Activated naive CD4-positive, alpha-beta T cell (primary cell): ENCODE data around the gene LUC7L2.
"Not testable (repeated sequence)": the region's sequence is repeated elsewhere in the genome, so short reads cannot be mapped to it uniquely, and the experiment has no call there.

Experiments used
- DNase-seq, 4 experiments: peaks; one replicate each; lab custom pipeline; 2025; lab: John Stamatoyannopoulos, UW

Gene LUC7L2

GRCh38 chr7:139359366-139360209 is at the start of gene LUC7L2:
LUC7L2 (plus strand) TSS chr7:139359894; CDS start chr7:139360262, 368 bp downstream.
- peak; percentile 98 to 99 (median 98) for DNase-seq

GRCh38 chr7:139317939-139318505 is 41.7 kb upstream of the LUC7L2 start:
- DNase-seq: no peak

GRCh38 chr7:139321071-139321745 is 38.5 kb upstream of the LUC7L2 start:
- no peak for DNase-seq

GRCh38 chr7:139324709-139325108 is 35.0 kb upstream of the LUC7L2 start:
- DNase-seq: not testable (repeated sequence)

- no peak for DNase-seq
Observed at GRCh38 chr7:139328375-139328774, 31.3 kb upstream of the LUC7L2 start.

- DNase-seq: no peak
Observed at GRCh38 chr7:139329119-139329518, 30.6 kb upstream of the LUC7L2 start.

- DNase-seq: no peak
Observed at GRCh38 chr7:139330333-139331030, 29.2 kb upstream of the LUC7L2 start.

- no peak for DNase-seq
Observed at GRCh38 chr7:139332697-139333359, 26.9 kb upstream of the LUC7L2 start.

- not testable (repeated sequence) for DNase-seq
Observed at GRCh38 chr7:139333443-139333842, 26.3 kb upstream of the LUC7L2 start.

- DNase-seq: no peak
Observed at GRCh38 chr7:139334399-139335150, 25.1 kb upstream of the LUC7L2 start.

- no peak for DNase-seq
Observed at GRCh38 chr7:139339025-139339424, 20.7 kb upstream of the LUC7L2 start.

GRCh38 chr7:139339698-139340036 is 20.0 kb upstream of the LUC7L2 start:
- DNase-seq: no peak

GRCh38 chr7:139340037-139340807 is 19.5 kb upstream of the LUC7L2 start:
- peak; percentile 88 to 95 (median 92) for DNase-seq

GRCh38 chr7:139340808-139341057 is 19.0 kb upstream of the LUC7L2 start:
- DNase-seq: no peak

- DNase-seq: peak; percentile 66 to 79 (median 75)
Observed at GRCh38 chr7:139341058-139341775, 18.5 kb upstream of the LUC7L2 start, which contains the start of gene FMC1. FMC1 (plus strand) TSS chr7:139341337; CDS start chr7:139341385, 48 bp downstream.

GRCh38 chr7:139341776-139342226 is 17.9 kb upstream of the LUC7L2 start:
- DNase-seq: no peak

- DNase-seq: no peak
Observed at GRCh38 chr7:139345042-139345441, 14.7 kb upstream of the LUC7L2 start.

GRCh38 chr7:139351027-139351426 is 8.7 kb upstream of the LUC7L2 start:
- DNase-seq: no peak

- DNase-seq: no peak
Observed at GRCh38 chr7:139354729-139355128, 5.0 kb upstream of the LUC7L2 start.

- no peak for DNase-seq
Observed at GRCh38 chr7:139355320-139355719, 4.4 kb upstream of the LUC7L2 start.
